ENCODE results near the gene EHBP1. TPM values are rescaled to one million over a fixed set of nuclear protein-coding genes. Genes with fewer than 3 reads are reported as not detected.

Gene EHBP1
- total and polyA plus RNA-seq, 2 experiments from 2014 or later, result 11.7 to 30.8 TPM

DNA sequence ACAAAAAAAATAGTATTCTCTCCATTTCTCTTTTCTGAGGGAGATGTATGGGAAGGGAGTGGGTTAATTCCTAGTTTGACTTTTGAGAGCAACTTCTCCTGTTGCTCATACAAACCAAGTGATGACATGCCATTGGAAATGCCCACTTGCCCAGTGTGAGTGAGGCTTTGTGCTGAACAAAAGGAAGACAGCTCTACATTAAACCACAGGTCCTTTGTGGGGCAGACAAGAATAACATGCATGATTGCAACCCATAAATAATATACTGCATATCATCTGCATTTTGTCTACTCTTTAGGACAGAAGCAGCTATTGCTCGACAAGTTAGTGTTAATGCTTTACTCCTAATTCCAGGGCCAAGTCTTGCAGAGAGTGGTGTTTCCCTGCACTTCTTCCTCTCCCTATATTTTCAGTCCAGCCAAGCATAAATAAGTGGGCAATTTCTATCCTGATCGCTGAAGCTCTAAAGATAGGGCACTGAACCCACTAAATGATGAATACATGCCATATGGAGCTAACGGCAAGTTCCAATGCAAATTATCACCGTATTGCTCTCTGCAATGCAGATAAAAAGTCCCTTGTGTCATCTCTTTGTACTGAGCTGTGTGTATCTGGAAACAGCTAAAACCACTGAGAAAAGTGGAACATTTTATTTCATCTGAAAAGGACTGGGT is 19.4 kb upstream of the EHBP1 start:
- no peak for DNase-seq (ENCODE audit: low read depth in 1 of 2, low spot score in 1 of 2)
- no peak overlapping the region for H3K4me3 ChIP-seq
- H3K36me3 ChIP-seq, result no peaks in the 10 kb centered on the region
- H3K27ac ChIP-seq, result no peak overlapping the region
- H3K27me3 ChIP-seq, result no peaks in the 10 kb centered on the region
- no peak for TF ChIP-seq CTCF (IDR thresholded peaks at IDR 0.05; ENCODE audit: low read depth, low read length)
- no peaks in the 10 kb centered on the region for H3K9me3 ChIP-seq (ENCODE audit: low read depth)
- H3K4me1 ChIP-seq (ENCODE audit: low read depth), result peaks cover 11% of the 10 kb centered on the region

- Histone ChIP-seq H3K4me1 (ENCODE audit: low read depth) (peaks cover 7% of the 10 kb centered on the region), H3K36me3 (no peaks in the 10 kb centered on the region), H3K9me3 (ENCODE audit: low read depth) (no peaks in the 10 kb centered on the region), H3K27ac (no peak overlapping the region), H3K4me3 (no peak overlapping the region), H3K27me3 (no peaks in the 10 kb centered on the region)
- TF ChIP-seq CTCF (IDR thresholded peaks at IDR 0.05; ENCODE audit: low read depth, low read length), result no peak
- DNase-seq (ENCODE audit: low read depth in 1 of 2, low spot score in 1 of 2), result no peak
Measured at GRCh38 chr2:62687636-62688035, 17.9 kb upstream of the EHBP1 start.

- no peaks in the 10 kb centered on the region for H3K36me3 ChIP-seq
- no peak overlapping the region for H3K4me3 ChIP-seq
- no peak overlapping the region for H3K27ac ChIP-seq
- DNase-seq (ENCODE audit: low read depth in 1 of 2, low spot score in 1 of 2), result no peak
- H3K9me3 ChIP-seq (ENCODE audit: low read depth), result no peaks in the 10 kb centered on the region
- H3K27me3 ChIP-seq, result no peaks in the 10 kb centered on the region
- TF ChIP-seq CTCF (IDR thresholded peaks at IDR 0.05; ENCODE audit: low read depth, low read length), result no peak
- peaks cover 7% of the 10 kb centered on the region for H3K4me1 ChIP-seq (ENCODE audit: low read depth)
Measured at GRCh38 chr2:62688771-62689170, 16.7 kb upstream of the EHBP1 start.

GRCh38 chr2:62691186-62691585 is 14.3 kb upstream of the EHBP1 start:
- no peaks in the 10 kb centered on the region for H3K36me3 ChIP-seq
- H3K27me3 ChIP-seq, result no peaks in the 10 kb centered on the region
- no peak for DNase-seq (ENCODE audit: low read depth in 1 of 2, low spot score in 1 of 2)
- H3K4me1 ChIP-seq (ENCODE audit: low read depth), result peaks cover 2% of the 10 kb centered on the region
- no peak overlapping the region for H3K4me3 ChIP-seq
- TF ChIP-seq CTCF (IDR thresholded peaks at IDR 0.05; ENCODE audit: low read depth, low read length), result no peak
- no peaks in the 10 kb centered on the region for H3K9me3 ChIP-seq (ENCODE audit: low read depth)
- no peak overlapping the region for H3K27ac ChIP-seq

DNA sequence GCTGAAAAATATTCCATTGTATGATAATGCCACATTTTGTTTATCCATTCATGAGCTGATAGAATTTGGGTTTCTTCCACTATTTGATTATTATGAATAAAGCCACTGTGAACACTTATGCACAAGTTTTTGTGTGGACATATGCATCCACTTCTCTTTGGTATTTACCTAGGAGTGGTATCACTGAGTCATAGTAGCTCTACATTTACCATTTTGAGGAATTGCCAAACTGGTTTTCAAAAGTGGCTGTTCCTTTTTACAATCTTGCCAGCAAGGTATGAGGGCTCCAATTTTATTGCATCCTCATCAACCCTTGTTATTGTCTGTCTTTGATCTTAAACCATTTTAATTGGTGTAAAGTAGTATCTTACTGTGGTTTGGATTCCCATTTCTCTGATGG is 13.3 kb upstream of the EHBP1 start:
- no peaks in the 10 kb centered on the region for H3K9me3 ChIP-seq (ENCODE audit: low read depth)
- no peak for DNase-seq (ENCODE audit: low read depth in 1 of 2, low spot score in 1 of 2)
- H3K4me3 ChIP-seq, result no peak overlapping the region
- no peaks in the 10 kb centered on the region for H3K4me1 ChIP-seq (ENCODE audit: low read depth)
- no peaks in the 10 kb centered on the region for H3K36me3 ChIP-seq
- TF ChIP-seq CTCF (IDR thresholded peaks at IDR 0.05; ENCODE audit: low read depth, low read length), result no peak
- no peak overlapping the region for H3K27ac ChIP-seq
- H3K27me3 ChIP-seq, result no peaks in the 10 kb centered on the region
